Astrocyte of the cerebellum (primary cell): ENCODE results near the gene AAR2.

Experiments
- DNase-seq: peaks from one replicate; pipeline ENCODE4 v3.0.0-alpha.2; 2011; ENCODE audit warnings: low read depth
- H3K4me3 ChIP-seq: 2 replicates; pipeline ENCODE4 v1.5.1; 2011; ENCODE audit warnings: mild to moderate bottlenecking, low read depth, low read length, moderate library complexity
- in situ Hi-C: cut with HindIII; loops from 2 replicates; pipeline ENCODE4 v1.10.0; 2017; ENCODE audit warnings: low sequenced_read_pairs
- TF ChIP-seq, protein P1 (sequence below): IDR thresholded peaks from 2 replicates; pipeline ENCODE4 v1.5.1; 2012; ENCODE audit warnings: low read length, low read depth, moderate library complexity, mild to moderate bottlenecking; ENCODE audit errors: missing control alignments

Gene AAR2

GRCh38 chr20:36241678-36242077, 5.4 kb downstream of the AAR2 start:
- DNase-seq: no peak
- no peak overlapping the region for H3K4me3 ChIP-seq
- TF ChIP-seq, protein P1, sequence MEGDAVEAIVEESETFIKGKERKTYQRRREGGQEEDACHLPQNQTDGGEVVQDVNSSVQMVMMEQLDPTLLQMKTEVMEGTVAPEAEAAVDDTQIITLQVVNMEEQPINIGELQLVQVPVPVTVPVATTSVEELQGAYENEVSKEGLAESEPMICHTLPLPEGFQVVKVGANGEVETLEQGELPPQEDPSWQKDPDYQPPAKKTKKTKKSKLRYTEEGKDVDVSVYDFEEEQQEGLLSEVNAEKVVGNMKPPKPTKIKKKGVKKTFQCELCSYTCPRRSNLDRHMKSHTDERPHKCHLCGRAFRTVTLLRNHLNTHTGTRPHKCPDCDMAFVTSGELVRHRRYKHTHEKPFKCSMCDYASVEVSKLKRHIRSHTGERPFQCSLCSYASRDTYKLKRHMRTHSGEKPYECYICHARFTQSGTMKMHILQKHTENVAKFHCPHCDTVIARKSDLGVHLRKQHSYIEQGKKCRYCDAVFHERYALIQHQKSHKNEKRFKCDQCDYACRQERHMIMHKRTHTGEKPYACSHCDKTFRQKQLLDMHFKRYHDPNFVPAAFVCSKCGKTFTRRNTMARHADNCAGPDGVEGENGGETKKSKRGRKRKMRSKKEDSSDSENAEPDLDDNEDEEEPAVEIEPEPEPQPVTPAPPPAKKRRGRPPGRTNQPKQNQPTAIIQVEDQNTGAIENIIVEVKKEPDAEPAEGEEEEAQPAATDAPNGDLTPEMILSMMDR: no peak
- in situ Hi-C loops: no loop called here

DNA sequence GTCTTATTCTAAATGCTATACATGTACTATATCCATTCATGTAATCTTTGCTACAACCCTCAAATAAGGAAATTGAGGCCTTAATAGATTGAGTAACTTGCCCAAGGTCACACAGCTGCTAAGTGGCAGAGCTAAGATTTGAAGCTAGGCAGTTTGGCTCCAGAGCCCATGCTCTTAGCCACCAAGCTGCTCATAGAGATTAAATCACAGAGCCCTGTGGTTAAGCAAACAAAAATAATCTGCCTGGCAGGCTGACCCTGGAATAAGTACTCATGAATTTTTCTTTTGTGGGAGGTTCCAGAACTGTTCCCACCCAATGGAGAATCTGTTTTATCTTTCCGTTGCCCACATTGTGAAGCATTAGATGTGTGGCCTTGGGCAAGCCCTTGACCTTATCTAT, 7.4 kb downstream of the AAR2 start:
- in situ Hi-C loops: no loop called here
- TF ChIP-seq, protein P1: no peak
- no peak overlapping the region for H3K4me3 ChIP-seq
- no peak for DNase-seq

GRCh38 chr20:36246401-36246800, 10.1 kb downstream of the AAR2 start:
- H3K4me3 ChIP-seq: no peak overlapping the region
- no peak for DNase-seq
- in situ Hi-C loops: no loop called here
- TF ChIP-seq, protein P1: no peak

GRCh38 chr20:36248836-36249235, 12.6 kb downstream of the AAR2 start:
- TF ChIP-seq, protein P1: no peak
- H3K4me3 ChIP-seq: no peak overlapping the region
- in situ Hi-C loops: no loop called here
- DNase-seq: no peak

DNA sequence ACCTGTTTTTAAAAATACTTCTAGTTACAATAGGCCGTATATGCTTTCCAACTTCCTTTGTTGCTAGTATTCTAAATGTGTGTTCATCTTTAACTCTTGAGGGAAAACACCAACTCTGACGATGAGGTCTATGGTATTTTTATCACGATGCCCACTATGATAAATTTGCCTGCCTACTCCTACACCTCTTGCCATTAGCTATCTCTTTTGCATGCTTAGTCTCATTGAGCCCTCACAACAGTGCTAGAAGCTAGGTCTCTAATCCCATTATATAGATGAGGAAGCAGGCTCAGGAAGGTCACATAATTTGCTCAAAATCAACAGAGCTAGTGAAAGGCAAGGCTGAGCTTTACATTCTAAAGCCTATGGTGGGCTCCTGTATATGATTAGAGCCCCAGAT, 13.2 kb downstream of the AAR2 start:
- TF ChIP-seq, protein P1: no peak
- in situ Hi-C loops: no loop called here
- DNase-seq: no peak
- no peak overlapping the region for H3K4me3 ChIP-seq

GRCh38 chr20:36251426-36251825, 15.1 kb downstream of the AAR2 start:
- H3K4me3 ChIP-seq: no peak overlapping the region
- TF ChIP-seq, protein P1: no peak
- in situ Hi-C loops: no loop called here
- no peak for DNase-seq

DNA sequence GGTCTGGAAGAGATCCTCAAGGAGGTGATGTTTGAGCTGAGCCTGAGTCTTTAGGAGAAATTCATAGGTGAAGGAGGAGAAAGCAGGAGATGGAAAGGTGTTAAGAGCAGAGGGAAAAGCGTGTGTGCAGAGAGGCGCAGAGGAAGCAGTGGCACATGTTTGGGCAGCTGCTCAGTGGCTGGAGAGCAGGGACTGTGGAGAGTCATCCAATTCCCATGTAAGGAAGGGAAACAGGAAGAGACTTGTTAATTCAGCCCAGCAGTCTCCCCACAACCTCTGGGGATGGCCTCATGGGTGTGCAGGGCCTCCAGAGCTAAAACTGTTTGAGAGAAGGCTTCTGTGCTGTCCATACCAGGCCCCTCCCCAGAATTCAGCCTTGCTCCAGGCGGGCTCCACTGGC, 16.2 kb downstream of the AAR2 start:
- DNase-seq: no peak
- H3K4me3 ChIP-seq: no peak overlapping the region
- TF ChIP-seq, protein P1: no peak
- in situ Hi-C loops: no loop called here
